GM23248 (cell line): Measurements from ENCODE around the gene AP2A2.

Experiments
- EZH2 ChIP-seq: fragments of 200-600 bp; sonication (generic); IDR thresholded peaks from 2 replicates; pipeline ENCODE4 v1.6.1; 2018; ENCODE audit warnings: antibody characterized with exemption, mild to moderate bottlenecking; ENCODE audit not compliant: insufficient read depth, poor library complexity, severe bottlenecking
- EZH2phosphoT487 ChIP-seq: fragments of 200-600 bp; sonication (generic); IDR thresholded peaks from 2 replicates; pipeline ENCODE4 v1.6.1; 2018; ENCODE audit warnings: antibody characterized with exemption, moderate library complexity, mild to moderate bottlenecking, low read depth; ENCODE audit not compliant: insufficient read depth

DNA sequence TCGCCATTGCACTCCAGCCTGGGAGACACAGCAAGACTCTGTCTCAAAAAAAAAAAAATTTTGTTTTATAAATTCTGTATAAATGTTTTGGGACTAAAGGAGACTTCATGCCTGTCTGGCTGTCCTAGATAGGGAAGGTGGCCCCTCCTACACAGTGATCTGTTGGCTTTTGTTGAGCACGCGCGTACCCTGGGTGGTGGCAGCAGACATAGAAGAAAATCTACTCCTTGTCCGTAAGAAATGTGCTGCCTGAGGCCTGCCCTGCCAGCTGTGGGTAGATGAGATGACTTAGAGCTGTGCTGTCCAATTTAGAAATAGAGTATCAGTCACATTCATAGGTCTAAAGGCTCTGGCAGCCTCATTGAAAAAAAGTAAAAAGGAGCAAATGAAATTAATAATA, 37.0 kb downstream of the AP2A2 start:
- TF ChIP-seq EZH2phosphoT487 = no peak
- TF ChIP-seq EZH2 = no peak
